ENCODE results near the gene ITK.

- TF ChIP-seq POLR2AphosphoS5 (IDR thresholded peaks at IDR 0.05) (no peak), CTCF (IDR thresholded peaks at IDR 0.05) (no peak), EP300 (IDR thresholded peaks at IDR 0.05) (no peak)
These were observed at the start of gene ITK for GRCh38 chr5:157180374-157181264.
